Sciatic nerve (tissue), 2 donors: ENCODE data around the gene TSPO2. TPM values are rescaled to one million over a fixed set of nuclear protein-coding genes. Genes with fewer than 3 reads are reported as not detected.

Experiments
- ATAC-seq: fragments of 200-7000 bp; cut with Tn5 transposase; one replicate; pipeline ENCODE4 v1.9.1; 2020; ENCODE audit warnings: mild to moderate bottlenecking, moderate library complexity
- DNase-seq: peaks from one replicate; pipeline ENCODE4 v3.0.0-alpha.2; 2020; ENCODE audit warnings: low spot score
- intact Hi-C: fragments of 100-400 bp; cut with DNase I; formaldehyde crosslinking; loops from one replicate; pipeline ENCODE4 v1.14.2; 2022
- total RNA-seq: library from RNA; stranded (reverse); fragmentation: NEBNext Ultra II Directional; extraction: Animal tissue kit (Norgen Biotek cat#: 25700); gene quantifications from one replicate; pipeline ENCODE4 v1.2.1, GENCODE V29; 2021
- donor health status: DM: no; HTN: no; CAD: no.
- donor health status: DM: no; HTN: no; CAD: no.

The TSPO2 gene
- total RNA-seq, 1 donor from 2014 or later, result 0.53 TPM

DNA sequence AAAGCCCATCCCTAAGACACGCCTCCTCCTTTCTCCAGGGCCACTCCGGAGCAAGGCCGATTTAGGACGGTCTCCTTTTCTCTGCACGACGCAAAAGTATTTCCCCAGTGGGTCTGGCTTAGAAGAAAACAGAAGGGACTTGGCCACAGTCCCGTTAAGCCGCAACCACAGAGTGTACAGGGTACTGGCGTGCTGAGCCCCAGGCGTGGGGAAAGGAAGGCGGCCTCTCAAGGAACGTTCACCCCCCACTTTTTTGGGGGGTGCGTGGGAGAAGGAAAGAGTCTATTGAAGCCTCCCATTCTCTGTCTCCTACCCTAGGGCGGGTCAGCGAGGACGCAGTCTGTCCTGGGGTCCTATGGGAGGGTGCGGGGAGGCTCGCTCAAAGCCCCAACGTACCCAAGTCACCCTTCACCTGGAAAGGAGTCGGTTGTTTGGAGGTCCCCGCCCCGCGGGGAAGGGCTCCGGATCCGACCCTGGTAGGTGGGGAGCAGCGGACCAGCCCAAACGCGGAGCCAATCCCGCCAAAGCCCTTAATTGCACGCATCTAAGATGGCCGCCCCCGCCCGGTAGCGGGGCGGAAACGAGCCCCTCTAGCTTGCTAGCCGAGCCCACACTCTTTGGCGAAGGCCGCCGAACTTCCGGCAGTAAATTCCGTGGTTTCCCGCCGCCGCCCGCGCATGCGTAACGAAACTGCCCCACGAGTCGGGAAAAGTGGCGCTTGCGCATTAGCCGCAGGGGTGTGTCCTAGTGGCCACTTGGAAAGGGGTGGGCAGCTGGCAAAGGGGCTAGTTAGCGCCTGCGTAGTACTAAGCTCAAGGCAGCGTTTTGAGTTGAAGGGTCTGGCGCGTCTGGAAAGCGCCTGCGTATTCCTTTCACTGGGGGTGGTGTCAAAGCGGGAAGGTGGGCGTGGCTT, 29.9 kb downstream of the TSPO2 start, which contains the start of gene OARD1:
Gene OARD1, minus strand, starts transcription at position 434 of the 913 bp plus-strand sequence. CDS start 722 bp downstream, outside the sequence.
- ATAC-seq, result peak; percentile 93
- intact Hi-C loops, result no loop called here
- DNase-seq, result peak; percentile 100

DNA sequence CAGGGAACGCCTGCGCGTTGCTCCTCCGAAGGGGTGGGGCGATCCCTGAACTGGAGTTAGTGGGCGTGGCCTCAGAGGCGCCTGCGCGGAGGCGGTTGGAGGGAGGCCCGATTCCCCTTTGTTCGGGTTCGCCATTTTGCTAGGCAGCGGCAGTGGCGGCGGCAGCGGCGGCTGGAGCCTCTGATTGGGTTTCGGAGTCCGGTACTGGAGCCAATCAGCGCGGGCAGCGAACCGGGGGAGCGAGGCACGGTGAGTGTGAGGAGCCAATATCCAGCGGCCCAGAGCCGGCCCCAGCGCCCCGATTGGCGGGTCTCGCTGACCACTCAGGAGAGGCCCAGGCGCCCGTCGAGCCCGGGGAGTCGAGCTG, 30.6 kb downstream of the TSPO2 start, which contains the start of gene NFYA:
Gene NFYA, plus strand, starts transcription at position 139 of the 367 bp plus-strand sequence. CDS start 6,116 bp downstream, outside the sequence.
- ATAC-seq (no peak), DNase-seq (peak; percentile 100)
- intact Hi-C loops, result no loop called here

GRCh38 chr6:41073203-41073967, 31.1 kb downstream of the TSPO2 start:
- peak; percentile 2 for ATAC-seq
- intact Hi-C loops, result no loop called here
- DNase-seq, result peak; percentile 91

DNA sequence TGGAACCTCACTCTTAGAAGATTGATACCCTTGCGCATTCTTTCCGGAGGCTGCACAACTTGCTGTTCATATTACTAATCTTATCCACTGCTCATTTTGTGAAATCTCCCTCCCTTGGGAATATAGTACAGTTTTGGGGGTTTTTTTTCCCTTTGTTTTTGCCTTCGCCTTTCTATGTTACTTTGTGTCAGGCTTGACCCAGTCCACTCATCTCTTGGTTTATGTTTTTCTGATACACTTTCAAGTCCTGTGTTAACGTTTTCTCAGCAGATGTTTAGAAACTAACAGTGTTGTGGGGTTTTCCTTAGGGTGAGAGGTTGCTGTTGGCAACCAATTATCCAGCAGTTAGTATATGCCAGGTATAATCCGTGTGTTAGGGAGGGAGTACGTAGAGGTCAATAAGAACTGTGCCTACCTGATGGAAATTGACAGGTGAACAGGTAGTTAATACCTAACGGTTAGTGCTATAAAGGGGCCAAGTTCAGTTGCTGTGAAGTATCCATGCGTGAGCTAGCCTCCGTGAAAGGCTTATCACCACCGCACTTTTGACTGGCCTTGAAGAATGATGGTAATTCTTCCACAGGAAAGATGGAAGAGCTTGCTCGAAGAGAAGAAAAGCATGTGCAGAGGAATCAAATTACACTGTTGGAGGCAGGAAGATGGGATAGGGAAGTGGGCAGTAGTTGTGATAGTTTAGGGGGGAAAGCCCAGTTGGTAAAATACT, 31.9 kb downstream of the TSPO2 start:
- intact Hi-C loops, result no loop called here
- ATAC-seq (no peak), DNase-seq (no peak)

DNA sequence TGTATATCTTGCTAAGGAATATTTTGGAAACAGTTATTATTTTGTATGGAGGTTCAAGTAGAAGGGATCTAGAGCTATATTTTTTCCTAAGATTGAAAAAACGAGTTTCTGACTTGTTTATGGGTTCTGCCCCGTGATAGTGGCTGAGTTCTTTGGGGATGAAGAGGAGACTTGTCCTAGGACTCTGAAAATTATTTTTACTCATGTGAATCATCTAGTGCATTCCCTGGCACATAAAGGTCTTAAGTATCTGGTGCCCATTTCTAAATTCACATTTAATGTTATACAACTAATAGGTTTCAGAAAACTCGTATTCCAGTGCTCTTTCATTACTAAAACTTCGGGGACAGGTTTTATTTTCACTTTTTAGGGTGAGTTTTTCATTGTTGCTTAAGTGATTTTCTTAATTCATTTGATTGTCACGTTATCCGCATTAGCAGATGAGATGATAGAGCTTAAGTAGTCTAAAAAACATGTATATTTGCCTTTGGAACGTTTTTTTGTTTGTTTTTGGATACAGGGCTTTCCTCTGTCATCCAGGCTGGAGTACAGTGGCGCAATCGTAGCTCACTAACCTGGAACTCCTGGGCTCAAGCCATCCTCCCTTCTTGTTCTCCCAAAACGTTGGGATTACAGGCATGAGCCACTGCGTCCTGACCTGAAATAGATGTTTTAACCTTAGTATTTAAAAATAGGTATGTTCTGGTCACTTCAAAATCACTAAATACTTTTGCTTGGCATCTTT, 32.6 kb downstream of the TSPO2 start:
- intact Hi-C loops, result no loop called here
- DNase-seq, result no peak
- no peak for ATAC-seq

DNA sequence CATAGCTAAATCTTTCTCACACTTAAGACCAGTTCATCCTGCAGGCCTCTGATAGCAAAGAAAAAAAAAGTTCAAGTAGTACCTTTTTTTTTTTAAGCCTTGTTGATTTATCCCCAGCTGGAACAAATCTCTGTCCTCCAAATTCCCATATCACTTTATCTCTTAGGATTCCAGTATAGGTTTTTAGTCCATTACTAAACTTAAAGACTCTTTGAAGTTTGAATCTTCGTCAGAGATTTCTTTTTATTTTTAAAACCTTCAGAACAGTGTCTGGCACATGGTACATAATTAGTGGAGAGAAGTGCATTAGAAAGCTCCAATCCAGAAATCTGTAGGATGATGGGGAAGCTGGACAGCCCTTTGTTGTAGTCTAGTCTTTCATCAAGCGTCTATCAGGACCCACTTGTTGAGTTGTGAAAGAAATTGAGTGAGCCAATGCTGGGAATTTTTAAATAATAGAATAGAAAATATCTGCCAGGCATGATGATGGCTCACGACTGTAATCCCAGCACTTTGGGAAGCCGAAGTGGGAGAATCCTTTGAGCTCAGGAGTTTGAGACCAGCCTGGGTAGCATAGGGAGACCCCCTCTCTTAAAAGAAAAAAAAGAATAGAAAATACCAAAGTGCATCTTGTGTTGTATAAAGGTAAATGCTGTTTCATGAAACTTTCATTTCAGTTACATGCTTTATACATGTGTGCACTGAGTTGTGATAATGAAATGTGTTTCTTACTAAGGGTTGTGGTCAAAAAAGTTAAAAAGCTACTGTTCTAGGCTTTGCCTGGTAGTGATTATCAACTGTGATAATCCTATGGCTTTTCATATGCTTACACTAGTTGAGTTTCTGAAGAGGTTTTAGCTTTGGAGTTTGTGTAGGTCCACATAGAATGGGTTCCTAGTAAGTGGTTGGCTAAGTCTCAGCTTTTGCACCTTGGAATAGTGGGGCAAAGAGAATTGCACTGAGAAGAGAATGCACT, 33.7 kb downstream of the TSPO2 start:
- ATAC-seq, result no peak
- intact Hi-C loops, result no loop called here

DNA sequence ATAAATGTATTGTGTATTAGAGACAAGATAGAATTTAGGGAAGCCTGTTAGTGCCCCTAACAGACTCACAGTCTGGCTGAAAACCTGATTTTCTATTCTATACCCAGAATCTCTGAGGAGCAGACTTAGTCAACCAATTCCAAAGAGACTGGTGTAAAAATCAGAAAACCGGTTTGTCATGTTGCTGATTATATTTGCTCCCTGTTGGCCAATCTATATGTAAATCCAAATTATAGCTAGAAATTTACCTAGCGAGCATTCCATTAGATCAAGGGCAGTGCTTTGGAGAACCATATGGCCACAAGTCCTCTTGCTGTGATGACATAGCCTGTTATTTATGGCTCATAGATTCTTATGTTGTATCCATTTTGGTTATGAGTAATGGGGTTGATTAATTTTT, 35.3 kb downstream of the TSPO2 start:
- no peak for DNase-seq
- no peak for ATAC-seq
- intact Hi-C loops, result no loop called here

More for the DNA sequence above, 33.7 kb downstream of the TSPO2 start:
- no peak for DNase-seq

GRCh38 chr6:41078101-41078500, 35.8 kb downstream of the TSPO2 start:
- DNase-seq (no peak), ATAC-seq (no peak)
- intact Hi-C loops, result no loop called here

- no peak for ATAC-seq
- intact Hi-C loops, result no loop called here
- no peak for DNase-seq
Observed at GRCh38 chr6:41079080-41079479, 36.8 kb downstream of the TSPO2 start.

- DNase-seq (no peak), ATAC-seq (no peak)
- intact Hi-C loops, result no loop called here
Observed at GRCh38 chr6:41080621-41081020, 38.4 kb downstream of the TSPO2 start.

DNA sequence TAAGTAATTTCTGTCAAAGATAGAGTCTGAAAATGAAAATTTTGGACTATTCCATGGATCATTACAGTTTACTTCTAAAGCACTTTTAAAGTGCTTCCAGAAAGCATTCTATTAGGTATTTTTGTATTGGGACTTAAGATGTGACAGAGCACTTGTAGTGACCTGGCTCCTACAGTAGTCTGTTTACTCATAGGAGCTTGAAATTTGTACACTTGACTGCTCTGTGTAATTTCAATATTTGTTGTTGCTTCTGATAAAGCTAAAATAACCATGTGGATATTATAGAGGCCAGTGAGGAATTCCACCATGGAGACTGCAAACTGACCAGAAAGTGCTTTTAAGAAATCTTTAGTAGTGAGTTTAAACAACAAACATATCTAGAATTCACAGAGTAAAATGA, 40.8 kb downstream of the TSPO2 start:
- no peak for DNase-seq
- intact Hi-C loops, result no loop called here
- ATAC-seq, result no peak

DNA sequence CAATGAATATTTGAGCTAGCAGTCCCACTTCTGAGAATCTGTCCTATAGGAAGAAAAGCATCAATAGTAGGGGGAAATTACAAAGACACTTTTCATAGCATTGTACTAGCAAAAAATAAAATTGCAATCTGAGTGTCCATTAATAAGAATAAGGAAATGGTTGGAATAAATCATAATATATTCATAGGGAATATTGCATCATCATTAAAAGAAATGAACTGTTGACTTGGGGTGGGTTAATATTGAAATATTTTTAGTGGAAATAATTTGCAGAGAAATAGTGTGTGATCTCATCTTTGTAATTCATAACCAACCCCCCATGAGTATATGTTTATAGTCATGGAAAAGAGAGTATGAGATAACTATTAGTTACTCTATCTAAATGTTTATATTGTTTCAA, 42.9 kb downstream of the TSPO2 start:
- ATAC-seq (no peak), DNase-seq (no peak)
- intact Hi-C loops, result no loop called here

GRCh38 chr6:41088451-41088850, 46.2 kb downstream of the TSPO2 start:
- ATAC-seq (no peak), DNase-seq (no peak)
- intact Hi-C loops, result no loop called here

- intact Hi-C loops, result no loop called here
- DNase-seq, result no peak
- no peak for ATAC-seq
Observed at GRCh38 chr6:41090841-41091761, 48.8 kb downstream of the TSPO2 start.

GRCh38 chr6:41092421-41093140, 50.3 kb downstream of the TSPO2 start:
- intact Hi-C loops, result no loop called here
- DNase-seq, result no peak

GRCh38 chr6:41093729-41094128, 51.5 kb downstream of the TSPO2 start:
- ATAC-seq, result no peak
- no peak for DNase-seq
- intact Hi-C loops, result no loop called here

More at GRCh38 chr6:41092421-41093140, 50.3 kb downstream of the TSPO2 start:
- ATAC-seq, result no peak
